Measurements from ENCODE around the gene MED9. TPM values are rescaled to one million over a fixed set of nuclear protein-coding genes. Genes with fewer than 3 reads are reported as not detected.

The MED9 gene
- total and polyA plus RNA-seq, 10 of the 15 experiments (the other 5 are each of a cell fraction or from before 2014, with no cell fraction given), result 1.5 to 22.4 (median 14.8) TPM

GRCh38 chr17:17457680-17458079, 19.1 kb upstream of the MED9 start (continued):
- TF ChIP-seq, protein P1, sequence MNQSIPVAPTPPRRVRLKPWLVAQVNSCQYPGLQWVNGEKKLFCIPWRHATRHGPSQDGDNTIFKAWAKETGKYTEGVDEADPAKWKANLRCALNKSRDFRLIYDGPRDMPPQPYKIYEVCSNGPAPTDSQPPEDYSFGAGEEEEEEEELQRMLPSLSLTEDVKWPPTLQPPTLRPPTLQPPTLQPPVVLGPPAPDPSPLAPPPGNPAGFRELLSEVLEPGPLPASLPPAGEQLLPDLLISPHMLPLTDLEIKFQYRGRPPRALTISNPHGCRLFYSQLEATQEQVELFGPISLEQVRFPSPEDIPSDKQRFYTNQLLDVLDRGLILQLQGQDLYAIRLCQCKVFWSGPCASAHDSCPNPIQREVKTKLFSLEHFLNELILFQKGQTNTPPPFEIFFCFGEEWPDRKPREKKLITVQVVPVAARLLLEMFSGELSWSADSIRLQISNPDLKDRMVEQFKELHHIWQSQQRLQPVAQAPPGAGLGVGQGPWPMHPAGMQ (IDR thresholded peaks at IDR 0.05; ENCODE audit: borderline replicate concordance), result no peak
- TF ChIP-seq JUND (IDR thresholded peaks at IDR 0.05; ENCODE audit: low read depth, low read length) (no peak), DPF2 (IDR thresholded peaks at IDR 0.05) (no peak), CREM (IDR thresholded peaks at IDR 0.05; ENCODE audit: low read depth) (no peak), IKZF2 (IDR thresholded peaks at IDR 0.05) (no peak), CHD1 (IDR thresholded peaks at IDR 0.05; ENCODE audit: low read depth, low read length) (no peak), ZBTB4 (CRISPR knock-in tag; IDR thresholded peaks at IDR 0.05) (no peak), PBX3 (IDR thresholded peaks at IDR 0.05; ENCODE audit: insufficient replicate concordance, low read depth, low read length) (no peak)
- TF ChIP-seq, protein P2, sequence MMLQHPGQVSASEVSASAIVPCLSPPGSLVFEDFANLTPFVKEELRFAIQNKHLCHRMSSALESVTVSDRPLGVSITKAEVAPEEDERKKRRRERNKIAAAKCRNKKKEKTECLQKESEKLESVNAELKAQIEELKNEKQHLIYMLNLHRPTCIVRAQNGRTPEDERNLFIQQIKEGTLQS (IDR thresholded peaks at IDR 0.05; ENCODE audit: borderline replicate concordance, extremely low read depth, low read depth, low read length), result no peak
- TF ChIP-seq, protein P3, sequence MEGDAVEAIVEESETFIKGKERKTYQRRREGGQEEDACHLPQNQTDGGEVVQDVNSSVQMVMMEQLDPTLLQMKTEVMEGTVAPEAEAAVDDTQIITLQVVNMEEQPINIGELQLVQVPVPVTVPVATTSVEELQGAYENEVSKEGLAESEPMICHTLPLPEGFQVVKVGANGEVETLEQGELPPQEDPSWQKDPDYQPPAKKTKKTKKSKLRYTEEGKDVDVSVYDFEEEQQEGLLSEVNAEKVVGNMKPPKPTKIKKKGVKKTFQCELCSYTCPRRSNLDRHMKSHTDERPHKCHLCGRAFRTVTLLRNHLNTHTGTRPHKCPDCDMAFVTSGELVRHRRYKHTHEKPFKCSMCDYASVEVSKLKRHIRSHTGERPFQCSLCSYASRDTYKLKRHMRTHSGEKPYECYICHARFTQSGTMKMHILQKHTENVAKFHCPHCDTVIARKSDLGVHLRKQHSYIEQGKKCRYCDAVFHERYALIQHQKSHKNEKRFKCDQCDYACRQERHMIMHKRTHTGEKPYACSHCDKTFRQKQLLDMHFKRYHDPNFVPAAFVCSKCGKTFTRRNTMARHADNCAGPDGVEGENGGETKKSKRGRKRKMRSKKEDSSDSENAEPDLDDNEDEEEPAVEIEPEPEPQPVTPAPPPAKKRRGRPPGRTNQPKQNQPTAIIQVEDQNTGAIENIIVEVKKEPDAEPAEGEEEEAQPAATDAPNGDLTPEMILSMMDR (IDR thresholded peaks at IDR 0.05 in 2 of 3, conservative IDR thresholded peaks at IDR 0.05 in 1 of 3; ENCODE audit: control insufficient read depth in 2 of 3, extremely low read depth in 1 of 3, insufficient read depth in 1 of 3, low read depth in 3 of 3, low read length in 3 of 3), result no peak
- TF ChIP-seq, protein P4, sequence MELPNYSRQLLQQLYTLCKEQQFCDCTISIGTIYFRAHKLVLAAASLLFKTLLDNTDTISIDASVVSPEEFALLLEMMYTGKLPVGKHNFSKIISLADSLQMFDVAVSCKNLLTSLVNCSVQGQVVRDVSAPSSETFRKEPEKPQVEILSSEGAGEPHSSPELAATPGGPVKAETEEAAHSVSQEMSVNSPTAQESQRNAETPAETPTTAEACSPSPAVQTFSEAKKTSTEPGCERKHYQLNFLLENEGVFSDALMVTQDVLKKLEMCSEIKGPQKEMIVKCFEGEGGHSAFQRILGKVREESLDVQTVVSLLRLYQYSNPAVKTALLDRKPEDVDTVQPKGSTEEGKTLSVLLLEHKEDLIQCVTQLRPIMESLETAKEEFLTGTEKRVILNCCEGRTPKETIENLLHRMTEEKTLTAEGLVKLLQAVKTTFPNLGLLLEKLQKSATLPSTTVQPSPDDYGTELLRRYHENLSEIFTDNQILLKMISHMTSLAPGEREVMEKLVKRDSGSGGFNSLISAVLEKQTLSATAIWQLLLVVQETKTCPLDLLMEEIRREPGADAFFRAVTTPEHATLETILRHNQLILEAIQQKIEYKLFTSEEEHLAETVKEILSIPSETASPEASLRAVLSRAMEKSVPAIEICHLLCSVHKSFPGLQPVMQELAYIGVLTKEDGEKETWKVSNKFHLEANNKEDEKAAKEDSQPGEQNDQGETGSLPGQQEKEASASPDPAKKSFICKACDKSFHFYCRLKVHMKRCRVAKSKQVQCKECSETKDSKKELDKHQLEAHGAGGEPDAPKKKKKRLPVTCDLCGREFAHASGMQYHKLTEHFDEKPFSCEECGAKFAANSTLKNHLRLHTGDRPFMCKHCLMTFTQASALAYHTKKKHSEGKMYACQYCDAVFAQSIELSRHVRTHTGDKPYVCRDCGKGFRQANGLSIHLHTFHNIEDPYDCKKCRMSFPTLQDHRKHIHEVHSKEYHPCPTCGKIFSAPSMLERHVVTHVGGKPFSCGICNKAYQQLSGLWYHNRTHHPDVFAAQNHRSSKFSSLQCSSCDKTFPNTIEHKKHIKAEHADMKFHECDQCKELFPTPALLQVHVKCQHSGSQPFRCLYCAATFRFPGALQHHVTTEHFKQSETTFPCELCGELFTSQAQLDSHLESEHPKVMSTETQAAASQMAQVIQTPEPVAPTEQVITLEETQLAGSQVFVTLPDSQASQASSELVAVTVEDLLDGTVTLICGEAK (IDR thresholded peaks at IDR 0.05; ENCODE audit: borderline replicate concordance), result no peak
- TF ChIP-seq, protein P5, sequence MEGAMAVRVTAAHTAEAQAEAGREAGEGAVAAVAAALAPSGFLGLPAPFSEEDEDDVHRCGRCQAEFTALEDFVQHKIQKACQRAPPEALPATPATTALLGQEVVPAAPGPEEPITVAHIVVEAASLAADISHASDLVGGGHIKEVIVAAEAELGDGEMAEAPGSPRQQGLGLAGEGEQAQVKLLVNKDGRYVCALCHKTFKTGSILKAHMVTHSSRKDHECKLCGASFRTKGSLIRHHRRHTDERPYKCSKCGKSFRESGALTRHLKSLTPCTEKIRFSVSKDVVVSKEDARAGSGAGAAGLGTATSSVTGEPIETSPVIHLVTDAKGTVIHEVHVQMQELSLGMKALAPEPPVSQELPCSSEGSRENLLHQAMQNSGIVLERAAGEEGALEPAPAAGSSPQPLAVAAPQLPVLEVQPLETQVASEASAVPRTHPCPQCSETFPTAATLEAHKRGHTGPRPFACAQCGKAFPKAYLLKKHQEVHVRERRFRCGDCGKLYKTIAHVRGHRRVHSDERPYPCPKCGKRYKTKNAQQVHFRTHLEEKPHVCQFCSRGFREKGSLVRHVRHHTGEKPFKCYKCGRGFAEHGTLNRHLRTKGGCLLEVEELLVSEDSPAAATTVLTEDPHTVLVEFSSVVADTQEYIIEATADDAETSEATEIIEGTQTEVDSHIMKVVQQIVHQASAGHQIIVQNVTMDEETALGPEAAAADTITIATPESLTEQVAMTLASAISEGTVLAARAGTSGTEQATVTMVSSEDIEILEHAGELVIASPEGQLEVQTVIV (IDR thresholded peaks at IDR 0.05; ENCODE audit: borderline replicate concordance, partially characterized antibody), result no peak
